NOMO-1 treated with dmso at 0.1 percent for 144 hours (cell line): ENCODE data around the gene MAGEB18.

Experiments used
- DNase-seq: peaks from one replicate; lab custom pipeline; 2025; ENCODE audit not compliant: unreplicated experiment; lab: John Stamatoyannopoulos, UW

MAGEB18 gene

GRCh38 chrX:26138274-26138673 lies at the start of gene MAGEB18:
MAGEB18 (plus strand) TSS chrX:26138343; CDS start chrX:26138986, 643 bp downstream.
- DNase-seq, result no peak

GRCh38 chrX:26100421-26100920 lies 37.7 kb upstream of the MAGEB18 start:
- DNase-seq, result no peak

DNA sequence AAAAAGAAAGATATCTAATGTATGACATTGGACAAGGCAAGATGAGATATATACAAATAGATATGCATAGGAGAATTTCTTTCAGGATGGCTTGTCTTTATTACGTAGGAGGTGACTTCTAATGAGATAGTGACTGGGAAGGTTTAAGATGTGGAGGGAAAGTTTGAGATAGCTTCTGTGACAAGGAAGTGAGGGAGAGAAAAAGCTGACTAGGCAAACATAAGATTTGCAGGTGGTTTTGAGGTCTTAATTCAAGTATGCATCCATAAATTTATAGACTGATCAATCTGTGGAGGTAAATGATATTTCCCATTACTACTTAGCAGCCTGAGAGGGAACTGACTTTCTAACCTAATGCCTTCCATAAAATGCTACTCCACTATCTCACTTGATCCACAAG lies 29.0 kb upstream of the MAGEB18 start:
- no peak for DNase-seq

- no peak for DNase-seq
These were observed 7.9 kb downstream of the MAGEB18 start for GRCh38 chrX:26146024-26146423.

- DNase-seq, result no peak
These were observed 22.2 kb downstream of the MAGEB18 start, which contains the start of gene MAGEB6B for GRCh38 chrX:26160301-26160700. MAGEB6B (plus strand) TSS chrX:26160601; CDS start chrX:26160601, 0 bp downstream.
